Stimulated activated CD4-positive, alpha-beta T cell treated with anti-CD3 and anti-CD28 coated beads, Interleukin-15, amount 100 ng/mL, for 24 hours (primary cell): ENCODE measurements around the gene M1AP.
A peak's percentile ranks its signal among the peaks of the same experiment; 100 is the strongest.

Source experiments
- DNase-seq: peaks from one replicate; pipeline ENCODE4 v3.0.0-alpha.2; 2020

Gene M1AP

GRCh38 chr2:74648009-74648443 is at the start of gene M1AP:
TSS of gene M1AP (minus strand) at chr2:74648330. CDS start at chr2:74640275, 8,055 bp downstream.
- DNase-seq, result peak; percentile 20

- DNase-seq, result no peak
Measured at GRCh38 chr2:74696829-74697228, 48.7 kb upstream of the M1AP start.

- DNase-seq, result no peak
Measured at GRCh38 chr2:74695663-74696062, 47.5 kb upstream of the M1AP start.

- no peak for DNase-seq
Measured at GRCh38 chr2:74694281-74694680, 46.2 kb upstream of the M1AP start.

GRCh38 chr2:74693668-74694067 is 45.5 kb upstream of the M1AP start:
- no peak for DNase-seq

- DNase-seq, result no peak
Measured at GRCh38 chr2:74693213-74693612, 45.1 kb upstream of the M1AP start.

- DNase-seq, result no peak
Measured at GRCh38 chr2:74691929-74692328, 43.8 kb upstream of the M1AP start.

- peak; percentile 12 for DNase-seq
Measured at GRCh38 chr2:74690571-74690970, 42.4 kb upstream of the M1AP start.

- no peak for DNase-seq
Measured at GRCh38 chr2:74689671-74690070, 41.5 kb upstream of the M1AP start.

- DNase-seq, result no peak
Measured at GRCh38 chr2:74688881-74689280, 40.8 kb upstream of the M1AP start.

- DNase-seq, result no peak
Measured at GRCh38 chr2:74685408-74685807, 37.3 kb upstream of the M1AP start.

- DNase-seq, result no peak
Measured at GRCh38 chr2:74682501-74682900, 34.4 kb upstream of the M1AP start.

GRCh38 chr2:74679615-74680014 is 31.5 kb upstream of the M1AP start:
- DNase-seq, result no peak

- no peak for DNase-seq
Measured at GRCh38 chr2:74676331-74676730, 28.2 kb upstream of the M1AP start.

- no peak for DNase-seq
Measured at GRCh38 chr2:74675090-74675489, 27.0 kb upstream of the M1AP start.

GRCh38 chr2:74673826-74674528 is 25.8 kb upstream of the M1AP start:
- DNase-seq, result no peak

- DNase-seq, result no peak
Measured at GRCh38 chr2:74671479-74671878, 23.3 kb upstream of the M1AP start.

GRCh38 chr2:74670263-74670662 is 22.1 kb upstream of the M1AP start:
- DNase-seq, result no peak

GRCh38 chr2:74668087-74668486 is 20.0 kb upstream of the M1AP start:
- DNase-seq, result no peak

- no peak for DNase-seq
Measured at GRCh38 chr2:74659462-74659861, 11.3 kb upstream of the M1AP start.

- no peak for DNase-seq
Measured at GRCh38 chr2:74658516-74658915, 10.4 kb upstream of the M1AP start.

GRCh38 chr2:74655579-74655978 is 7.4 kb upstream of the M1AP start:
- no peak for DNase-seq

- DNase-seq, result peak; percentile 98
Measured at GRCh38 chr2:74653985-74654882, 6.1 kb upstream of the M1AP start, which contains the start of gene SEMA4F. TSS of gene SEMA4F (plus strand) at chr2:74654247. CDS start at chr2:74654377, 130 bp downstream.

- DNase-seq, result no peak
Measured at GRCh38 chr2:74653589-74653984, 5.5 kb upstream of the M1AP start.
